Astrocyte (in vitro differentiated cells and primary cell): Measurements from ENCODE around the gene PEX16. TPM values are rescaled to one million over a fixed set of nuclear protein-coding genes. Genes with fewer than 3 reads are reported as not detected.
A peak's percentile ranks its signal among the peaks of the same experiment; 100 is the strongest.

Experiments
- DNase-seq: peaks from one replicate; pipeline ENCODE4 v3.0.0-alpha.2; 2010; ENCODE audit warnings: low read depth
- FAIRE-seq: peaks from 2 replicates; lab custom pipeline; 2011; peaks lifted over from hg19 to GRCh38; lab: Jason Lieb, UNC
- H2AFZ ChIP-seq: 2 replicates; pipeline ENCODE4 v1.6.0; 2012; ENCODE audit warnings: low read depth, low read length, inconsistent platforms
- H3K27ac ChIP-seq: 2 replicates; pipeline ENCODE4 v1.5.1; 2011; ENCODE audit warnings: low read depth, low read length, inconsistent platforms
- H3K27me3 ChIP-seq: 2 replicates; pipeline ENCODE4 v1.6.0; 2011; ENCODE audit warnings: low read length, inconsistent platforms; ENCODE audit not compliant: insufficient read depth
- H3K36me3 ChIP-seq: 2 replicates; pipeline ENCODE4 v1.5.1; 2011; ENCODE audit warnings: low read length, inconsistent platforms; ENCODE audit not compliant: insufficient read depth
- H3K4me1 ChIP-seq: 2 replicates; pipeline ENCODE4 v1.5.1; 2011; ENCODE audit warnings: low read length, inconsistent platforms; ENCODE audit not compliant: insufficient read depth
- H3K4me2 ChIP-seq: 2 replicates; pipeline ENCODE4 v1.6.0; 2012; ENCODE audit warnings: low read length, inconsistent platforms
- H3K4me3 ChIP-seq: 2 replicates; pipeline ENCODE4 v1.5.1; 2011; ENCODE audit warnings: low read depth, mild to moderate bottlenecking, low read length, inconsistent platforms; ENCODE audit not compliant: insufficient read depth
- H3K79me2 ChIP-seq: 2 replicates; pipeline ENCODE4 v1.6.0; 2012; ENCODE audit warnings: mild to moderate bottlenecking, low read length, inconsistent platforms; ENCODE audit not compliant: insufficient read depth
- H3K9ac ChIP-seq: 2 replicates; pipeline ENCODE4 v1.6.0; 2012; ENCODE audit warnings: mild to moderate bottlenecking, low read length, inconsistent platforms
- H3K9me3 ChIP-seq: 2 replicates; pipeline ENCODE4 v1.5.1; 2012; ENCODE audit warnings: low read depth, mild to moderate bottlenecking, low read length, inconsistent platforms; ENCODE audit not compliant: insufficient read depth
- H4K20me1 ChIP-seq: 2 replicates; pipeline ENCODE4 v1.6.0; 2012; ENCODE audit warnings: low read length, inconsistent platforms; ENCODE audit not compliant: insufficient read depth
- H3K27ac Mint-ChIP-seq: one replicate; pipeline ENCODE4 v1.8.0; 2021; ENCODE audit warnings: mild to moderate bottlenecking, mixed read lengths; ENCODE audit not compliant: unreplicated experiment
- H3K27me3 Mint-ChIP-seq: one replicate; pipeline ENCODE4 v1.8.0; 2021; ENCODE audit warnings: low read depth, mixed read lengths; ENCODE audit not compliant: unreplicated experiment
- H3K36me3 Mint-ChIP-seq: one replicate; pipeline ENCODE4 v1.8.0; 2021; ENCODE audit warnings: low read depth, mixed read lengths; ENCODE audit not compliant: unreplicated experiment
- H3K4me1 Mint-ChIP-seq: one replicate; pipeline ENCODE4 v1.8.0; 2021; ENCODE audit warnings: low read depth, mixed read lengths; ENCODE audit not compliant: unreplicated experiment
- H3K4me3 Mint-ChIP-seq: one replicate; pipeline ENCODE4 v1.8.0; 2021; ENCODE audit warnings: mild to moderate bottlenecking, moderate library complexity, mixed read lengths; ENCODE audit not compliant: unreplicated experiment
- H3K9me3 Mint-ChIP-seq: one replicate; pipeline ENCODE4 v1.8.0; 2021; ENCODE audit warnings: mild to moderate bottlenecking, mixed read lengths; ENCODE audit not compliant: unreplicated experiment
- CTCF ChIP-seq: IDR thresholded peaks from 2 replicates; pipeline ENCODE4 v1.5.1; 2011; ENCODE audit warnings: low read depth, mild to moderate bottlenecking, inconsistent platforms, low read length, moderate library complexity; ENCODE audit not compliant: insufficient read depth
- EZH2 ChIP-seq: IDR thresholded peaks from 2 replicates; pipeline ENCODE4 v1.6.1; 2012; ENCODE audit warnings: mild to moderate bottlenecking, low read length, inconsistent platforms; ENCODE audit not compliant: insufficient read depth
- total RNA-seq: library from RNA; stranded (reverse); gene quantifications from 2 replicates; pipeline ENCODE4 v1.2.1, GENCODE V29; 2021

The PEX16 gene
- total RNA-seq, 1 donor from 2014 or later, result 25.9 TPM

- H3K9me3 ChIP-seq, result no peaks in the 10 kb centered on the region
- H3K4me3 Mint-ChIP-seq, result no peak overlapping the region
- no peak for TF ChIP-seq CTCF
- no peak for TF ChIP-seq EZH2
- peaks cover 26% of the 10 kb centered on the region for H3K4me1 ChIP-seq
- H3K27me3 ChIP-seq, result no peaks in the 10 kb centered on the region
- peaks cover 41% of the 10 kb centered on the region for H4K20me1 ChIP-seq
- peaks cover 20% of the 10 kb centered on the region for H3K36me3 Mint-ChIP-seq
- H3K27ac Mint-ChIP-seq, result no peak overlapping the region
- H3K36me3 ChIP-seq, result peaks cover 23% of the 10 kb centered on the region
- H3K79me2 ChIP-seq, result peaks cover 7% of the 10 kb centered on the region
- FAIRE-seq (no peak), DNase-seq (no peak)
- peak overlapping the region; percentile 53 for H3K9ac ChIP-seq
- no peaks in the 10 kb centered on the region for H3K9me3 Mint-ChIP-seq
- H3K27me3 Mint-ChIP-seq, result no peaks in the 10 kb centered on the region
- peak overlapping the region; percentile 30 for H3K4me2 ChIP-seq
- H3K27ac ChIP-seq, result peak overlapping the region; percentile 62
- no peak overlapping the region for H3K4me3 ChIP-seq
- H3K4me1 Mint-ChIP-seq, result peaks cover 30% of the 10 kb centered on the region
- no peak overlapping the region for H2AFZ ChIP-seq
These were observed 57.3 kb downstream of the PEX16 start for GRCh38 chr11:45860348-45860747.

Other genes starting within 250 kb of the PEX16 start
- 23.4 and 24.0 TPM in 2 replicates for gene SLC35C1, start 112.7 kb downstream of the PEX16 start, total RNA-seq
- gene CRY2, start 70.4 kb downstream of the PEX16 start, total RNA-seq, result 14.4 and 16.9 TPM in 2 replicates
- 13.3 and 14.7 TPM in 2 replicates for gene MAPK8IP1, start 32.2 kb downstream of the PEX16 start, total RNA-seq
- 0.79 and 1.5 TPM in 2 replicates for gene FREY1, start 10.6 kb downstream of the PEX16 start, total RNA-seq
- gene LARGE2, start 4.8 kb upstream of the PEX16 start, total RNA-seq, result 0.36 and 1.1 TPM in 2 replicates
- 64.2 and 69.3 TPM in 2 replicates for gene PHF21A, start 203.6 kb upstream of the PEX16 start, total RNA-seq